Measurements from ENCODE around the gene TMPRSS5. TPM values are rescaled to one million over a fixed set of nuclear protein-coding genes. Genes with fewer than 3 reads are reported as not detected.
A peak's percentile ranks its signal among the peaks of the same experiment; 100 is the strongest.

The TMPRSS5 gene
- total RNA-seq, 2 donors from 2014 or later = 1.0 to 1.2 TPM

DNA sequence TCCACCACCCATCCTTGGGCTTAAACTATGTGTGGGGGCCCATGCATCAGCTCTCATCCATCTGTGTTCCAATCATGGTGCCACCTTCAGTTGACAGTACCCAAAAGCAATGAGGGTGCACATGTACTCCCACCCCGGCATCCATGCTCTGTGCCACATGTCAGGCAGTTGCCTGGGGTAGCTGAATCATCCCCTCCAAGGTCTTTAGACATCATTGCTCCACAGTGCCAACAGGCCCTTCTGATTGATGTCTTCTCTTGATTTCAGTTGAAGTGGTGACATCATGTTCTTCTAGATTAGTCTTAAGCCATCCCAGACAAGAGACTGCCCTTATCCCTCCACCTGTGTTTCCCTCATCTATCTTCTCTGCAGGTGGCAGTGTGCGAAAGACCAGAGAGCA is 42.5 kb downstream of the TMPRSS5 start:
- H3K9ac ChIP-seq (ENCODE audit: extremely low read depth, low read length, poor library complexity, severe bottlenecking) = no peak overlapping the region
- no peaks in the 10 kb centered on the region for H3K4me1 ChIP-seq (ENCODE audit: control insufficient read depth, insufficient read depth, low read length)
- H3K4me3 ChIP-seq (ENCODE audit: low read length) = no peak overlapping the region
- TF ChIP-seq, protein P1, sequence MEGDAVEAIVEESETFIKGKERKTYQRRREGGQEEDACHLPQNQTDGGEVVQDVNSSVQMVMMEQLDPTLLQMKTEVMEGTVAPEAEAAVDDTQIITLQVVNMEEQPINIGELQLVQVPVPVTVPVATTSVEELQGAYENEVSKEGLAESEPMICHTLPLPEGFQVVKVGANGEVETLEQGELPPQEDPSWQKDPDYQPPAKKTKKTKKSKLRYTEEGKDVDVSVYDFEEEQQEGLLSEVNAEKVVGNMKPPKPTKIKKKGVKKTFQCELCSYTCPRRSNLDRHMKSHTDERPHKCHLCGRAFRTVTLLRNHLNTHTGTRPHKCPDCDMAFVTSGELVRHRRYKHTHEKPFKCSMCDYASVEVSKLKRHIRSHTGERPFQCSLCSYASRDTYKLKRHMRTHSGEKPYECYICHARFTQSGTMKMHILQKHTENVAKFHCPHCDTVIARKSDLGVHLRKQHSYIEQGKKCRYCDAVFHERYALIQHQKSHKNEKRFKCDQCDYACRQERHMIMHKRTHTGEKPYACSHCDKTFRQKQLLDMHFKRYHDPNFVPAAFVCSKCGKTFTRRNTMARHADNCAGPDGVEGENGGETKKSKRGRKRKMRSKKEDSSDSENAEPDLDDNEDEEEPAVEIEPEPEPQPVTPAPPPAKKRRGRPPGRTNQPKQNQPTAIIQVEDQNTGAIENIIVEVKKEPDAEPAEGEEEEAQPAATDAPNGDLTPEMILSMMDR (conservative IDR thresholded peaks at IDR 0.05) = no peak
- no peaks in the 10 kb centered on the region for H3K27me3 ChIP-seq (ENCODE audit: control insufficient read depth, insufficient read depth, low read length, poor library complexity, severe bottlenecking)
- H3K36me3 Mint-ChIP-seq (ENCODE audit: low read depth) = peaks cover 6% of the 10 kb centered on the region
- H3K36me3 ChIP-seq (ENCODE audit: control insufficient read depth, insufficient read depth, low read length) = no peaks in the 10 kb centered on the region
- no peaks in the 10 kb centered on the region for H3K27me3 Mint-ChIP-seq (ENCODE audit: insufficient read depth)
- 83% methylated on average over 2 of the region's 2 CpGs; no CpG with 5 or more reads in 1 of the 2 experiments for whole genome bisulfite sequencing, 2 experiments (ENCODE audit: insufficient coverage in 1 of 2, insufficient read length in 1 of 2)
- peaks cover 34% of the 10 kb centered on the region for H3K9me3 Mint-ChIP-seq
- H3K27ac Mint-ChIP-seq = no peak overlapping the region
- peaks cover 11% of the 10 kb centered on the region for H3K4me1 Mint-ChIP-seq
- no peak overlapping the region for H3K4me3 Mint-ChIP-seq
- peak; percentile 29 for DNase-seq
- H3K9me3 ChIP-seq (ENCODE audit: control insufficient read depth, low read length) = peaks cover 30% of the 10 kb centered on the region
- no peak overlapping the region for H3K27ac ChIP-seq (ENCODE audit: low read depth, low read length)

- no peak overlapping the region for H3K4me3 Mint-ChIP-seq
- H3K4me1 Mint-ChIP-seq = no peaks in the 10 kb centered on the region
- TF ChIP-seq, protein P1 (conservative IDR thresholded peaks at IDR 0.05) = no peak
- H3K4me3 ChIP-seq (ENCODE audit: low read length) = no peak overlapping the region
- peaks cover 7% of the 10 kb centered on the region for H3K27me3 Mint-ChIP-seq (ENCODE audit: insufficient read depth)
- DNase-seq = peak; percentile 4
- no peaks in the 10 kb centered on the region for H3K36me3 Mint-ChIP-seq (ENCODE audit: low read depth)
- H3K9me3 ChIP-seq (ENCODE audit: control insufficient read depth, low read length) = peaks cover 8% of the 10 kb centered on the region
- peaks cover 27% of the 10 kb centered on the region for H3K9me3 Mint-ChIP-seq
- no peaks in the 10 kb centered on the region for H3K27me3 ChIP-seq (ENCODE audit: control insufficient read depth, insufficient read depth, low read length, poor library complexity, severe bottlenecking)
- H3K4me1 ChIP-seq (ENCODE audit: control insufficient read depth, insufficient read depth, low read length) = no peaks in the 10 kb centered on the region
- H3K27ac ChIP-seq (ENCODE audit: low read depth, low read length) = no peak overlapping the region
- WGBS, 2 experiments (ENCODE audit: insufficient coverage in 1 of 2, insufficient read length in 1 of 2) = 96 to 98% methylated on average over 5 of the region's 5 CpGs
- H3K36me3 ChIP-seq (ENCODE audit: control insufficient read depth, insufficient read depth, low read length) = no peaks in the 10 kb centered on the region
- H3K9ac ChIP-seq (ENCODE audit: extremely low read depth, low read length, poor library complexity, severe bottlenecking) = no peak overlapping the region
- no peak overlapping the region for H3K27ac Mint-ChIP-seq
These were observed 50.3 kb downstream of the TMPRSS5 start for GRCh38 chr11:113655771-113656170.

GRCh38 chr11:113651023-113651422 is 55.1 kb downstream of the TMPRSS5 start:
- Histone ChIP-seq H3K4me1 (ENCODE audit: control insufficient read depth, insufficient read depth, low read length) (no peaks in the 10 kb centered on the region), H3K9me3 (ENCODE audit: control insufficient read depth, low read length) (peaks cover 13% of the 10 kb centered on the region), H3K9ac (ENCODE audit: extremely low read depth, low read length, poor library complexity, severe bottlenecking) (no peak overlapping the region), H3K4me3 (ENCODE audit: low read length) (no peak overlapping the region), H3K36me3 (ENCODE audit: control insufficient read depth, insufficient read depth, low read length) (no peaks in the 10 kb centered on the region), H3K27me3 (ENCODE audit: control insufficient read depth, insufficient read depth, low read length, poor library complexity, severe bottlenecking) (no peaks in the 10 kb centered on the region), H3K27ac (ENCODE audit: low read depth, low read length) (no peak overlapping the region)
- TF ChIP-seq, protein P1 (conservative IDR thresholded peaks at IDR 0.05) = no peak
- peaks cover 5% of the 10 kb centered on the region for H3K27me3 Mint-ChIP-seq (ENCODE audit: insufficient read depth)
- H3K4me3 Mint-ChIP-seq = no peak overlapping the region
- peaks cover 34% of the 10 kb centered on the region for H3K9me3 Mint-ChIP-seq
- H3K36me3 Mint-ChIP-seq (ENCODE audit: low read depth) = peaks cover 9% of the 10 kb centered on the region
- H3K4me1 Mint-ChIP-seq = no peaks in the 10 kb centered on the region
- peak; percentile 13 for DNase-seq
- 92 to 94% methylated on average over 3 to 5 of the region's 5 CpGs for WGBS, 2 experiments (ENCODE audit: insufficient coverage in 1 of 2, insufficient read length in 1 of 2)
- no peak overlapping the region for H3K27ac Mint-ChIP-seq

Data from endodermal cell (in vitro differentiated cells).